ENCODE measurements around the gene TRIM71. TPM values are rescaled to one million over a fixed set of nuclear protein-coding genes. Genes with fewer than 3 reads are reported as not detected.

Gene TRIM71
- polyA plus RNA-seq, 5 donors: 4.8 to 7.9 (median 7.1) TPM

DNA sequence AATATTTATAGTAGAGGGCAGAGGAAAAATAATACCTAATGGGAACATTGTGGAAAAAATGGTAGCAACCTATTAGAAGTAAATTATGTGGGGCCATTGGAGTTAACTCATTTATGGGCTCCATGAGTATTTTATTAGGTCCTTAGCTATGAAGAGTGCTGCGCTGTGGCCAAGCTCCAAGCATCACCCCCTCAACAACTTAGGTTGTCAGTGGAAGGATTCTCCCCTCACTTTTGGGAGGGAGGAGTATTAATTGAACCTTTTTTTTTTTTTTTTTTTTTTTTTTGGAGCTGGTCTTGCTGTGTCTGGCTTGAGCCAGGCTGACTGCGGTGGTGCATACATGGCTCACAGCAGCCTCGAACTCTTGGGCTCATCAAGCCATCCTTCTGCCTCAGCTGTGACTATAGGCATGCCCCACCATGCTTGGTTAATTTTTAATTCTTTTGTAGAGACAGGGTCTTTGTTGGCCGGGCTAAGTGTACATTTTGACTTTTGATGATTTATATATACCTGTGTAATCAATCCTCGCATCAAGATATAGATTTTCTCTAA is 45.2 kb downstream of the TRIM71 start:
- no peak for DNase-seq

DNA sequence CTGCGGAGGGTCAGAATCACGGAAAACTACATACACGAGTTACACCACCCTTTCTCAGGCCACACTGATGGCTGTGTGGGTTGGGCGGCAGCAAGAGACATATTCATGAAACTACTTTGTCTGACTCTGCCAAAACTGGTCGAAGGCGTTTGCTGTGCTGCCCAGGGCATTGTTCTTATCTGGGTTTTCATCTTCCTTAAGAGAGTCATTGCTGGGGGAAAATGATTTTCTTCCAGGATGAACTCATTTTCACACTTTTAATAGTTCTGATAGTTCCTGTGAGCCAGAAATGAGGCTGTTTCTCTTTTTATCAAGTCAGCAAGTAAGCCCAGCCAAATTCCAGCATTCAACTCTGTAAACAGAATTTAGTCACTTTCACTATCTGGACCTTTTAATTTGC is 47.6 kb downstream of the TRIM71 start:
- DNase-seq: peak; percentile 64 to 73

DNA sequence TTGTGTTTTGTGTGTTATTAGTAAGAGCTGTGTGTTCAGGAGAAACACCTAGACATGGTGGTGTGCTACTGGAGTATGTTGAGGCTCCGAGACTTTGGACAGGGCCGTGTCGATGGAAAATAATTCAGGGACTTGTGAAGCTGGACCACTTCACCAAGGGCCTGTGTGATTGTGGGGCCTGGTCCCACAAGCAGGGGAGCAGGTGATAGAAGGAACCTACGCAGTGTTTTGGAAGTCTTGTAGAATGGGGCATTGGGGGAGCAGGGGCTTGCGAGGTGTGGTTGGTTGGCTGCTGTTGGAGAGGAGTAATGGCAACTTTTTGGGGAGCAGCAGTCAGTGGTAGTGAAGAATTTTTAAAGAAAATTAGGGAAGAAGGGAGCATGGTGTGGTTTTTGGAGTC is 48.7 kb downstream of the TRIM71 start:
- DNase-seq: no peak

DNA sequence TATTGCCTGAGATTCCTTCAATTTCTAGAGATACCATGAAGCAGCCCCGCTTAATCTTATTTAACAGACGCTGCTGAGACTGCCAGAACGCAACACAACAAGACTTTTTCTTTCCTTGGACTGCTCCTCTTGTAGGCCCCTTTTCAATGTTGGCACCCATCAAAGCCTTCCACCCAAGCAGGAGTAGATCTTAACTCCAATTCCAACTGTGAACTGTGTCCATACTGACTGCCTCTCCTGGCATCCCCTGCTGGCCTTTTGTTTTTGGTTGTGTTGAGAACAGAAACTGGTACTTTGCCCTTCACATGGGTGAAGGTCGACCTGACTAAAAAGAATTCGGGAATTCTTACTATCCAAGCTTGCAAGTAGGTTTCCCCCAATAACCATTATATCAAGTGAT is 50.2 kb downstream of the TRIM71 start:
- DNase-seq: no peak

DNA sequence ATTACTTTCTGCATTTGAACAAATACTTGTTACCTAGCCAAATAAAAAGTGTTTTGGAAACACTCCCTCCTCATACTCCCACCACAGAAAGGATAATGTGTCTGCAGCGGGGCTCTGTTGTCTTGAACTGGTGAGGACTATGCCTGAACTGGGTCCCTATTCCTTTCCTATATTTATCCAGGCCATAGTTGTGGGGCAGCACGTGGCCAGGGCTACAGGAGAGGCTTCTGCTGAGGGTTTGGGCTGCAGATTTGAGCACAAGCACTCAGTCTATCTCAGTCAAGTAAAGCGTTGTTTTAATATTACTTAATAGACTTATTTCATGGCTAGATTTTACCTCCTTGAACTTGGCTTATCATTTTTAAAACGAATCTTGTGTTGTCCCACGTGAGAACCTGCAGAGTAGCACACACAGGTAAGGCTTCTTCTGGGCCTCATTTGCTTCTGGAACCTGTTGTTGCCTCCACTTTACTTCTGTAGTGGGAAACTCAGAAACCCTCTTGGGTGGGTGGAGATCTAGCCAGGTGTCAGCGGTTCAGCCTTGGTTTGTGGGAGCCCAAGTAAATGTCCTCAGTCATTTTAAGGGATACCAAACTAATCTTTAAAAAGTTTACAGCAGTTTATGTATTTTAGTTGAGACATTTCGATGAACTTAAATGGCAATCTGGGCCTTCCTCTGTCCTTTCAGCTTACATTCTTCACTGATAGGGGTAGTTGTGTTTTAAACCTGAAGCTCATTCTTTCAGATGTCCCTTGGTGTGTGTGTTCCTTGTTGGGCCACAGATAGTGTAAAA is 51.1 kb downstream of the TRIM71 start:
- no peak for DNase-seq

DNA sequence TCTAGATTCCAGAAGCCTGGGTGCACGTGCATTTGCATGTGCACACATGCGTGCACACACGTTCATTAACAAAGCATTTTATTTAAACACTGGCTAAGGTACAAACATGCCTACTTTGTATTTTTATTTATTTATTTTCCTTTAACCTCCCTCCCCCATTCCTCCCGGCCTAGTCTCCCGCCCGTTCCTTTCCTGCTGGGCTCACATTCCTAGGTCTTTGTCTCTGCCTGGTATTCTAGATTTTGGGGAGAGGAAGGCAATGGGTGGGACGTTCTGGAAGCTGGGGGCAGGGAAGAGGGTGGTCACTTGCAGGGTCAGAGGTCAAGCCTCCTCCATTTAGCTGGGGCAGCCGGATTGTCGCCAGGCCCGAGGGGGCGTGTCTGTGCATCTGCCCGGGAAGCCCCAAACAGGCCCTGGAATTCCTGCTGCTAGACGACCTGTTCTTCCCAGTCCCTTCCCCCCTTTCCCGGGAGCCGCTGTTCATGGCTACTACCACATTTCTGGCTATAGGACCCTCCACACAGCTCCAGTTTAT is 51.8 kb downstream of the TRIM71 start:
- no peak for DNase-seq

DNA sequence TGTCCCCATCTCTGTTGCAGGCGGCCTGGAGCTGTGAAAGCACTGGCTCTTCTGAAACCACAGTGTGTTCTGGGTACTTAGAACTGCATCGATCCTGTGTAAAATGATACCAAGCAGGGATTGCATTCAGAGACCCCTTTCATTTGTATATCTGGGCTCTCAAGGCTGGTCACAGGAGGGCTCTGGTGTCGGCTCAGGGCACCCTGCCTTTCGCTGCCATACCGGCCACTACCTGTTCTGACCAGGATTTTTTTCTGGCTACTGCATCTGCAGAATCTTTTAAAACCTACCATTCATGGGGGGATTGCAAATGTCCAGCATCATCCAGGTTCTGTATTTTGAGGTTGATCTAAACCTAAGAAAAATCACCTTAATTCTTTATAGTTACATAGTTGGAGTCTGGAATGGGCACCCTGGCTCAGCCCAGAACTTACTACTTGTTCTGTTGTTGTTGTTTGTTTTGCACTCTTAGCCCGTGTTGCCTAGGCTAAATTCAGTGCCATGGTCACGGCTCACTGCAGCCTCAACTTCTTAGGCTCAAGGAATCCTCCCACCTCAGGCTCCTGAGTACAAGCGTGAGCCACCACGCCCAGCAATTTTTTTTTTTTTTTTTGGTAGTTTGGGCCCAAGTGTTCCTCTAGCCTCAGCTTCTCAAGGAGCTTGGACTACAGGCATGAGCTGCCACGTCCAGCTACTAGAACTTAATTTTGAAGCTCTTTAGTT is 52.7 kb downstream of the TRIM71 start:
- DNase-seq: no peak

DNA sequence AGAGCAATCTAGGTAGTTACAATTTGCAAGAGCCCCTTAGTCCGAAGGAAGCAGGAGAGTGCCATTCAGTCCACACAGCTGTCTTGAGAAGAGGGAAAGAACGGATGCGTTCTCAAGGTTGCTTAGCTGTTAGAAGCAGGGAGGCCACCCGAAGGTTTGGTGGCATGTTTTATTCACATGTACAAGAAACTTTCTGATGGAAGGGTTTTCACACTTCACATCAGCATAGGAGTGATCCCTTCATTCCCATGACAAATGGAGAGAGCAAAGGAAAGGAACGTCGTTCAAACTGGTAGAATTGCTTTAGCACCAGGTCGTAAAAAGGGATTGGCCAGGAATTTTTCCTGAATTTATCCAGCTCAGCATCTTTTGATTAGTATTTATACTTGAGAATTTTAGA is 53.5 kb downstream of the TRIM71 start:
- no peak for DNase-seq

DNA sequence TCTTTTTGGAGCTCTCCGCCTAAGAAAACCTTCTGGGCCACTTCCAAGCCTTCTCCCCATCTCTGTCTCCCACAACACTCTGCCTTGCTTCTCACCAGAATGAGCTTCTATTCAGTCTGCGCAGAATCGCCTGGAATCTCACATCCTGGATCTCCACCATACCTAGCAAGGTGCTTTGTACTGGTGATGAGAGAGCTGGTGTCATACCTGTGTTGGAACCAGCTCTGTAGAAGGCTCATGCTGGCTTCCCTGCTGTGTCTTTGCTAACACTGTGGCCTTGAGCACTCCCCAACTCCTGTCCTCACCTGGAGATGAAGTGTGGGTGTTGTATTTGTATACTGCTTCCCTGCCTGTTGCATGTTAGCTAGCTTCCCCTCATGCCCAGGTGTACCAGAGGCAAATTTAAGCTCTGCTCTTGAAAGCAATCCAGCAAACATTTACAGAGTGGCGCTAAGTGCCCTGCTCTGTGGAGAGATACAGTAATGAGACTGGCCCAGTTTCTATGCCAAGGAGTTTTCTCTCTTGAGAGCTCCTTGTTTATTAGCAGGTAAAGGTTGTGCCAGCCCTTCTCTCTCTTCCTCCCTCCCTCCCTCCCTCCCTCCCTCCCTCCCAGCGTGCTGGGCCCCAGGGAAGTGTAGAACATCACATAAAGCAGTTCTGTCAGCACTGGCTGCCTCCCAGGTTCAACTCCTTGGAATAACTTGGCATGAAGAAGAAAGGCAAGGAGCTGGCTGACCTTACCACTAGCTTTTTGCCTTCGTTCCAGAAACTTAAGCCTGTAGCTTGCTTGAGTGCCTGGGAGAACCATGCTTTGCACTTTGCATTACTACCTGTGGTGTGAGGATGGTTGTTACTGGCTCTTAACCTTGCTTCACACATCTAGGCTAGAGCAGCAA is 54.9 kb downstream of the TRIM71 start:
- DNase-seq: peak; percentile 77

DNA sequence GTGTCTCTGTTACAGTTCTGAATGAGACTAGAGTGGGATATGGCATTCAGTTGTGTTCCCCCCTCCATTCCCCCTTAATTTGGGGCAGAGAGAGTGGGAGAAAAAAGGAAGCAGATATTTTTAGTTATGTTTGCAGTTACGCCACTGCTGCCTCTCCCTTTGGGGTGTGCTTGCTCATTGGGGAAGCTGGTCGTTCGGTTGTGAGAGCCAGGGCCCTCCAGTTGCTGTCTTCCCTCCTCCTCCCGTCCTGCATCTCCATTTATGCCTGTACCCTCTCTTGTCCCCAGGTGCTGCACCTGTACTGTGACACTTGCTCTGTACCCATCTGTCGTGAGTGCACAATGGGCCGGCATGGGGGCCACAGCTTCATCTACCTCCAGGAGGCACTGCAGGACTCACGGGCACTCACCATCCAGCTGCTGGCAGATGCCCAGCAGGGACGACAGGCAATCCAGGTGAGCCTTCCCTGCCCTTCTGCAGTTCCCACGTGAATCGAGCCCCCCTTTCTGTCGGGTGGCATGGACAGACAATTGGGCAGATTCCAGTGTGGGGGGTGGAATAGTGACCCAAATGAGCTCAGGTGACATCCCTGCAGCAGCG is 55.8 kb downstream of the TRIM71 start:
- DNase-seq: no peak

DNA sequence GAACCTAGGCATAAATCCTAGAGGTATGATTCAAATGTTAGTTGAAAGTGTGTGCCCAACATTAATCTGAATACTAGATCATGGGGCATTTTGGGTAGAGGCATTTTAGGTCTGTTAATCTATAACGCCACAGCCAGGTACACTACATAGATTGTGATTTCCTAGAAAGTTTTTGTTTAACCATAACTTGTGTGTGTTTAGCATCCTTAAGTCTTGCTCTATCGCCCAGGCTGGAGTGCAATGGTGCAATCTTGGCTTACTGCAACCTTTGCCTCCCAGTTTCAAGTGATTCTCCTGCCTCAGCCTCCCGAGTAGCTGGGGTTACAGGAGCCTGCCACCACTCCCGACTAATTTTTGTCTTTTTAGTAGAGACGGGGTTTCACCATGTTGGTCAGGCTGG is 59.1 kb downstream of the TRIM71 start:
- DNase-seq: no peak

DNA sequence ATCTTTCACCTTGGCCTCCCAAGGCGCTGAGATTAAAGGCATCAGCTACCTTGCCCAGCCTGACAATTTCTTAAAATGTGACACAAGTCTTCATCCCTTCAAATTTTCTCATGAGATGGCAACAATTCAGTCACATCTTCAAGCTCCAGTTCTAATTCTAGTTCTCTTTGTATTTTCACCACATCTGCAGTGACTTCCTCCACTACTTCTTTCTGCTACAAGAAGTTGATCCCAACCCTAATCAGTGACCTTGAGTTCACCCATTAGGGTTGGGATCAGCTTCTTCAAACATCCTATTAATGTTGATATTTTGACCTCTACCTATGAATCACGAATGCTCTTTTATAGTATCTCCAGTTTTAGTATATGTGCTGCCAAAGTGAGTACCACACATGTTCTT is 59.8 kb downstream of the TRIM71 start:
- no peak for DNase-seq

DNA sequence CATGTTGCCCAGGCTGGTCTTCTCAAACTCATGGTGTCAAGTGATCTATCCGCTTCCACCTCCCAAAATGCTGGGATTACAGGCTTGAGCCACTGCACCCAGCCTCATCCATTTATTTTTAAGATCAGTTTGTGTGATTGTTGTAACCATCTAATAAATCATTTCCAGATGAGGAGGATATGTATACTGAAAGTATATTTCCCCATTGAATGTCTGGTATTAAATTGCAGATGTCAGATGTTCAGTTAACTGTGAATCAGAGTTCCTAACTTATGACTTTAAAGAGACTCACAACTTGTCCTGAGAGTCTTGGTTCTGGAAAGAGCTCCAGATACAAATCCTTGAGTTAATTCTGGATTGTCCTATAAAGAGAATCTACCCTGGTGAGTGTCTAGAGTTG is 62.4 kb downstream of the TRIM71 start:
- no peak for DNase-seq

DNA sequence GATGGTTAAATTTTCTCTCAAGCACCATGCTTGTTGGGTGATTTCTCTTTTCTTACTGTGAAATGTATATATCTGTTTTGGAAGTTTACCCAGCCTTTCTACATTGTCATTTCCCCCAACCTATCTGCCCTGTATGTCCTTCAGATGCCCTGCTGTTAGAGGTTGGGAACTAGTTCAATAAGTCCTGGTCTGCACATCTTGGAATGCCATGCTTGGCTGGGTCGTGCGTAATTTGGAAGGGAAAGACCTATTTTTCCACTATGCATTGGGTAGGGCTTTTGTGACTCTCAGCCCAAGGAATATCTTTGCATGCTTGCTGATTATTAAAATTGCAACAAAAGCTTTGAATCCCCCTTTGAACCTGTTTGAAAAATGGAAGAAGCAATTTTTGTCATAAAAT is 63.8 kb downstream of the TRIM71 start:
- no peak for DNase-seq

DNA sequence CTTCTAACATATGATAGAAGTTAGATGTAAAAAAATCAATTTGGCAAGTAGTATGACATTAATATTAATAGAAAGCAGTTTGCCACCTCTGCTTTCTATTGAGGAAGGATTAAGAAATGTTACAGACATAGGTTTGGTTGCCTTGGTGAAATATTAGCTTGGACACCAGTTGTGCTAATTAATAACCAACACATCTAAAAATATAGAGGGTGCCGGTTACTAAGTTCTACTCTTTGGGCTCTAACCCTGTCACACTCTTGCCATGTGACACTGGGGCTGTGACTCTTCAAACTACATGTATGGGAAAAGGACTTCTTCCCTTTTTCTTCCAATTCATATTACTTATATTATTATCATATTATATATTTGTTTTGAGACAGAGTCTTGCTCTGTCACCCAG is 64.4 kb downstream of the TRIM71 start:
- DNase-seq: no peak

DNA sequence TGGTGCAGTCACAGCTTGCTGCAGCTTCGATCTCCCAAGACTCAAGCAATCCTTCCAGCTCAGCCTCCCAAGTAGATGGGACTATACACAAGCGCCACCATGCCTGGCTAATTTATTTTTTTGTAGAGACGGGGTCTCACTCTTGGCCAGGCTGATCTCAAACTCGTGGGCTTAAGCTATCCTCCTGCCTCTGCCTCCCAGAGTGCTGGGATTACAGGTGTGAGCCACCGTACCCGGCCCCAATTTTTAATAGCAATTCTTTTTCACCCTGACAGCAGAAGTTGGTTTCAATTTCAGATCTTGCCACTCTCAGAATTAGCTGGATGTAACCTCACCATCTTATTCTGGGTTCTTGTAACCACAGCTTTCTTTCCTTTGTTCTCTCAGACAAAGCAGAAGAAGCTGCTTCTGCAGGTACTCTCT is 64.8 kb downstream of the TRIM71 start:
- DNase-seq: no peak

DNA sequence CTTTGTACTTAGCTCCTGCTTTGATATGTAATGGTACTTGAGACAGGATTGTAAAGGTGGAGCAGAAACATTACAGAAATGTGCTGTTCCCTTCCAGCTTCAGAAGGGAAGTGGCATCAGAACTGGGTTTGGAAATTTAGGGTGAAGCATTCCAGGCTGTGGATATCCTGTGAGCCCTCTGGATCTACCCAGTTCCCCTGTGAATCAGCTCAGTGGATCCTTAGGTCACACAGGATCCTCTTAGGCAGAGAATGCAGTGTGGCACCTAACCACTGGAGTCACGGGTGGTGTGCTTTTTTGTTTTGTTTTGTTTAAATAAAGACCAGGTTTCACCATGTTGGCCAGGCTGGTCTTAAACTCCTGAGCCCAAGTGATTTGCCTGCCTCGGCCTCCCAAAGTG is 66.0 kb downstream of the TRIM71 start:
- DNase-seq: no peak

DNA sequence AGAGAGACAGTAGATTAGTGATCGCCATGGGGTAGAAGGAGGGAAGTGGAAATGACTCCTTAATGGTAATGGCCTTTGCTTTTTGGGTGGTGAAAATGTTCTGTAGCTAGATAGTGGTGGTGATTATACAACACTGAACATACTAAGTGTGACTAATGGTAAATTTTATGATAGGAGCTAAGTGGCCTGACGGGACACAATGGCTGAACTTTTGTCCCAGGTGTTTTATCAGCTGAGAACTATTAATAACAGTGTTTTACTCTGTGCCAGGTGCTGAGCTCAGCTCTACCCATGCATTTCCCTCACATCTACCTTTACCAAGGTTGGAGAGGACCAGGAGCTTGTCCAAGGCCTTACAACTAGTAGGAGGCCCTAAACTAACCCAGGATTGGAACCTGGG is 66.8 kb downstream of the TRIM71 start:
- no peak for DNase-seq

DNA sequence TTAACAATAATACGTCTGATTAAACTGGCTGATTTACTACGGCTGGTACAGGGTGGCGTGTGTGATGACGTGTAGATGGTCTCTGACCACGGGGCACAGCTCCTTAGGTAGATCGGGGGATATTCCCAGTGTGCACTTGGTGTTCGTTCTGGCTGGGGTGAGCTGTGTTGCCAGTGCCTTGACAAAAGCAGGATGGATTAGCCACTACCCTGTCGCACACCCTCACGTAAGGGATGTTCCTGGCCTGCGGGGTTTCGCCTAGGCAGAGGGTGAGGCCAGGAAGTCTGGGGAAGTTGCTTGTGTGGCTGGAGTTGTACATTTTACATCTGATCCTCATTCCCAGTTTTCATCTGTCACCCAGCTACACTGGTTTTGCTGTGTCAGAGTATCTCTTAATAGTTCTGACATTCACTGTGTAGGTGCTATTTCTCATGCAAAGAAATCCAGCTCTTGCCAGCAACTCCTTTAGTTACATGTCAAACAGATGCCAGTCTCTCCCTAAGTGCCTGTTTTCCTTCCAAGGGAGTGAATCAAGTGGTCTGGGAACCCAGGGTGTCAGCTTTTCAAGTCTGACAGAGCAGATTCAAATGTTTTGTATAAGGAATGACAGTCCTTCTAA is 67.6 kb downstream of the TRIM71 start:
- DNase-seq: no peak

DNA sequence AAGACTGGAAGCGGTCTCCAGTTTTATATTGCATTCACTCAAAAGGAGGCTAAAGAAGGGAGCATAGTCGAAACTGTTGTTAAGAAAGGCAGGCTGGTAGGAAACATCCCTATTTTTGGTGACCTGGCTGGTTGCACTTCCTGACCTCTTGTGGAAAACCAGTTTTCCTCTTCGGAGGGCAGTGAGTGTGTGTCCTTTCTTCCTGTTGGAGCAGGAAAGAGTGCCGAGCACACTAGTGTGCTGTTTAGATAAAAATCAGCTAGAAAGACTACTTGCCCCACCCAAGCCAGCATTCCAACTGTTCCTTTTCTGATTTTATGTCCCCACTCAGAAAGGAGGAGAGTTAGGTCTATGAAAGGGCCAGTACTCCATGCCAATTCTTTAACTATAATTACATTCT is 68.5 kb downstream of the TRIM71 start:
- DNase-seq: no peak

DNA sequence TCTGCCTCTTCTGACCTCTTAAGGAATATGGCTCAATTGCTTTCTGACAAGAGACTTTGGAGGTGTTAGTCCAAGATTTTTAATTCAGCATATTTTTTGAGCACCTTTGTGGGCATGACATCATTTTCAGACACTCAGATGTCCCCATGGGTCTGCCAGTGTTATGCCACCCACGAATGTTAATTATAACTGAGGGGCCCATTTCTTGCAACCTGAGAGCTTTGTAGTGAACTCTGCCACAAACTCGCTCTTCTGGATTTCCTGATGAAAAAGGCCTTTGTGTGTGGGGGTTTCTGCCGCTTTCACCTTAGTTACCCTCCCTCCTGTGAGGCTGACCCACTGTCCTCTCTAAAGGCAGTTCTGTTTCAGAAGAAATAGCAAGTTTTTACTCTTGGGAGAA is 69.1 kb downstream of the TRIM71 start:
- no peak for DNase-seq

Measured in right lung (tissue), 5 donors.